ENCODE measurements around the gene APRT.

DNA sequence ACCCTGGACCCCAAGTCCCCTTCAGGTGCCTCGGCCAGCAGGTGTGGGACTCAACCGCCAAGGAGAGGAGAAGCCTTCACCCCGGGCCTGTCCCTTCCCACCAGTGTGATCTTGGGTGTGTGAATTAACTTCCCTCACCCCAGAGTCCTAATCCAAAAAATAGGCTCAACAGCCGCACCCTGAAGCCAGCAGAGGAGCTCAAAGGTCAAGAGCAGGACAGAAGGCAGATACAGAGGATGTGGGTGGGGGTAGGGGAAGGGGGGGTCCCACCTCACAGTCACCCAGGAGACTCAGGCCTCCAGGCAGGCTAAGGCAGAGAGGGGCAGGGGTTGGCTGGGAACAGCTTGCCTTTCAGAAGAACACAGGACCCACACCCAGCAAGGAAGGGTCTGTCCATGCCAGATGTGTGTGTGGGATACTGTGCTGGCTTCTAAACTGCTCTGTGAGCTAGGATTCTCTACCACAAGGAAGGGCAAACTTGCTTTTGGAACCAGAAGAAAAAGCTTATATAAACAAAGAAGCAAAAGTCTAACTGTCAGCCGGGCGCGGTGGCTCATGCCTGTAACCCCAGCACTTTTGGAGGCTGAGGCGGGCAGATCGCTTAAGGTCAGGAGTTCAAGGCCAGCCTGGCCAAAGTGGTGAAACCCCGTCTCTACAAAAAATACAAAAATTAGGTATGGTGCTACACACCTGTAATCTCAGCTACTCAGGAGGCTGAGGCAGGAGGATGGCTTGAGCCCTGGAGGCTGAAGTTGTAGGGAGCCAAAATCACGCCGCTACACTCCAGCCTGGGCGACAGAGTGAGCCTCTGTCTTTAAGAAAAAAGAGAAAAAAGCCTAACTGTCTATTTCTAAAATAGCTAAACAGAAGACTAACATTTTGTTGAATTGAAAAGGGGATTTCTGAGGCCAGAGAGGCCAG lies 31.3 kb downstream of the APRT start:
- TF ChIP-seq, protein P1, sequence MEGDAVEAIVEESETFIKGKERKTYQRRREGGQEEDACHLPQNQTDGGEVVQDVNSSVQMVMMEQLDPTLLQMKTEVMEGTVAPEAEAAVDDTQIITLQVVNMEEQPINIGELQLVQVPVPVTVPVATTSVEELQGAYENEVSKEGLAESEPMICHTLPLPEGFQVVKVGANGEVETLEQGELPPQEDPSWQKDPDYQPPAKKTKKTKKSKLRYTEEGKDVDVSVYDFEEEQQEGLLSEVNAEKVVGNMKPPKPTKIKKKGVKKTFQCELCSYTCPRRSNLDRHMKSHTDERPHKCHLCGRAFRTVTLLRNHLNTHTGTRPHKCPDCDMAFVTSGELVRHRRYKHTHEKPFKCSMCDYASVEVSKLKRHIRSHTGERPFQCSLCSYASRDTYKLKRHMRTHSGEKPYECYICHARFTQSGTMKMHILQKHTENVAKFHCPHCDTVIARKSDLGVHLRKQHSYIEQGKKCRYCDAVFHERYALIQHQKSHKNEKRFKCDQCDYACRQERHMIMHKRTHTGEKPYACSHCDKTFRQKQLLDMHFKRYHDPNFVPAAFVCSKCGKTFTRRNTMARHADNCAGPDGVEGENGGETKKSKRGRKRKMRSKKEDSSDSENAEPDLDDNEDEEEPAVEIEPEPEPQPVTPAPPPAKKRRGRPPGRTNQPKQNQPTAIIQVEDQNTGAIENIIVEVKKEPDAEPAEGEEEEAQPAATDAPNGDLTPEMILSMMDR (IDR thresholded peaks at IDR 0.05; ENCODE audit: low read depth, low read length, poor library complexity, severe bottlenecking) = no peak
- no peak for TF ChIP-seq EZH2phosphoT487 (IDR thresholded peaks at IDR 0.05; ENCODE audit: borderline replicate concordance, low read length)

Data from DOHH2 (cell line).